Measurements from ENCODE around the gene MTR.

The MTR gene

DNA sequence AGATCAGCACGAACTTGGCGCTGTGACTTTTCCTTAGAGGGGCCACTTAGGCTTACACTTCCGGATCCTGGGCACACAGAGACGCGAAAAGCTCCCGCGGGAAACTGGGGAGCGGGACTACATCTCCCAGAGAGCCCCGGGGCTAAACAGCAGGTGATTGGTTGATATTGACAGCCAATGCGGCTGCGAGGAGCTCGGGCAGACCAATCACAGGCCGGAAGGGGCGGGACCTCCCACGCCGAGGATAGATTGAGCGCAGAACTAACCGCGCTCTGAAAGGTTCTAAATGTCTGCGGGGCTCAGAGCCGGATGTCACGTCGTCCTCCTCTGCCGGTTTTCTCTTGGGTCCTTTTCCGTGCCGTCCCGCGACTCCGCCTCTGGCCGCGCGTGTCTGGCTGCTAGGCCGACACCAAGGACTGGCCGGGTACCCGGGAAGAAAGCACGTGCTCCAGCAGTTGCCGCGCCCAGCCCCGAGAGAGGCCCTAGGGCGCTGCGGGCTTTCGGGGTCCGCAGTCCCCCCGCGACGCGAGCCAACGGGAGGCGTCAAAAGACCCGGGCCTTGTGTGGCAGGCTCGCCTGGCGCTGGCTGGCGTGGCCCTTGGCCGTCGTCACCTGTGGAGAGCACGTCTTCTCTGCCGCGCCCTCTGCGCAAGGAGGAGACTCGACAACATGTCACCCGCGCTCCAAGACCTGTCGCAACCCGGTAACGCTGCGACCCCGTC, at the start of gene MTR:
Gene MTR, plus strand, starts transcription at position 258 of the 722 bp plus-strand sequence. Its CDS starts 412 bp downstream, at position 670.
- DNase-seq, result peak; percentile 99

DNA sequence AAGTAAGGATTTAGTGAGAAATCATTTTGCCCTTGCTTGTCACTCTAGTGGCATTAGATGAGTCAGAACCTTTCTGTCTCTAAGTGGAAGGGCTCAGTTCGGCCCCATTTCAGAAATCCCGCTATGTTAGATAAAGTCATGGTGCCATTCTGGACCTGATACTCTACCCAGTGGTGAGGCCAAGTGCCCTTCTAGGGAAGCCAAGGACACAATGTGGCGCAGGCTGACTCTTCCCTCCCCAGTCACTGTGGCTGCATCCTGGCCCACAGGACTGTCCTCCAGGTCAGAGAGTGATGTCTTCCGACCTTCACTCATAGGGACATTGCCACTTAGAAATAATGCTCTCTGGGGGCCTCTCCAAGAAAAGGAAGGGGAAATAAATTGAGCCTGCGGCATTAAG, 48.3 kb upstream of the MTR start:
- no peak for DNase-seq

DNA sequence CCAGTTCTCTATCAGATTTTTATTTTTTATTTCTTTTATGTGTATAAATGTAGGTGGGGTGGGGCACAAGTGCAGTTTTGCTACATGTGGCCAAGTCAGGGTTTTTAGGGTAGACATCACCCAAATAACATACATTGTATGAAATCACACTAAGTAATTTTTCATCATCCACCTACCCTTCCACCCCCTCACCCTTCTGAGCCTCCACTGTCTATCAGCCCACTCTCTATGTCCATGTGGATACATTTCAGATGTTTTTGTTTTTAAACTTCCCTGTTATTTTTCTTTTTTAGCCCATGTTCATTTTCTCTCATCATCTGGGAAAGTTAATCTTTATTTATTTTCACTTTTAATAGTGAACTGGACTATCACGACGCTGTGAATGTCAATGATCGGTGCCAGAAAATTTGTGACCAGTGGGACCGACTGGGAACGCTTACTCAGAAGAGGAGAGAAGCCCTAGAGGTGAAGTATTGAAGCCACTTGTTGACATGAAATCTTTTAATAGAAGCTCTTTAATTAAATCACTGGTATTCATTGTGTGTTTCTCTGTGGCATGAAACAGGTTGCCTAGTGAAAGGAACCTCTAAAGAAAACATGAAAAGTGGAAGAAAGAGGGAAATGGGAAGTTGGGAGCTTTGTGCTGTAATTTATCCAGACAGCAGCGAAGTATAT, 47.6 kb upstream of the MTR start:
- DNase-seq, result no peak

DNA sequence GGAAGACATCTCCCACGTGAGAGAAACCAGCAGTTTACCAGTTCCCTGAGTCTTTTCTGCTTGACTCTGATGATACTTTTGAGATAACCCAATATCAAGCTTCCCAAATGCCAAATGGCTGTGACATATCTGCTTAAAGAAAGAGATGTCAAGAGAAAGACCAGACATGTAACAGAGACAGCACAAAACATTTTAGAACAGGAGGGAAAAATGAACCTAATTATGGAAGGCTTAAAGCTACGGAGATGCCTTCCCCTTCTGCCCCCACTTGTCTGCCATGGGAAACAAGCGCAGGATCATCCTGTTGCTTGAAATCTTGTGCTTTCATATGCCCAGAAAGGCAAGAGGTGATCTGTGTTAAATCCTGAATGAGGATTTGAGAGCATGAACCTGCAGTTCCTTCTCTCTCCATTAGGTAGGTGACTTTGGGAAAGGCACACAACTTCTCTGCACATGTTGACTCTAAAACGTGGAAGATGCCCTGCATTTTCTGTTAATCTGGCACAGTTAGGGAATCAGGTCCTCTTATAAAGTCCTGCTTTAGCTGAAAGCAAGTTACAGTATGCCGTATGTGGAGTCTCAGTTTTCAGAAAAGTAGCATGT, 46.7 kb upstream of the MTR start:
- DNase-seq, result no peak

DNA sequence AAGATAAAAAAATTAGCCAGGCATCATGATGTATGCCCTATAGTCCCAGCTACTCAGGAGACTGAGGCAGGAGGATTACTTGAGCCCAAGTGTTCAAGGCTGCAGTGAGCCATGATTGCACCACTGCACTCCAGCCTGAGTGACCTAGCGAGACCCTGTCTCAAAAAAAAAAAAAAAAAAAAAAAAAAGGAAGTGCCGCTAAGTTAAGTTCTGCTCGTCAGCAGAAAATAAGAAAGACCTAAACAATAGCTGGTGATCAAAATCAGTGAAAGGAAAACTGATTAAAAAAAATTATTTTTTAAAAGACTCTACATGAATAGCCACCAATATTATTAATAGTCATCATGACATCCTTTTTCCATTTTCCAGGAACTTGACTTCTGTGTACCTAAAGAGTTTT, 44.2 kb upstream of the MTR start:
- DNase-seq, result no peak

DNA sequence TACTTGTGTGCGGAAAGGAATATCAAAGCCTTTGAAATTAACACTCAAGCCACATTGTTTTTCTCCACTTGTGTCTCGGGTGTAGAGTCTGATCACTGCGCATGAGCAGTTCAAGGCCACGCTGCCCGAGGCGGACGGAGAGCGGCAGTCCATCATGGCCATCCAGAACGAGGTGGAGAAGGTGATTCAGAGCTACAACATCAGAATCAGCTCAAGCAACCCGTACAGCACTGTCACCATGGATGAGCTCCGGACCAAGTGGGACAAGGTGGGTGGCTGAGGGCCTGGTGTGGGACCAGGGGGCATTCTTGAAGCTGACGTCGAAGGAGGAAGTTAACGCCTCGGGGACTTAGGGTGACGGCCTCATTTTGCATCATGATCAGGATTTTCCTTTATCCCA, 43.7 kb upstream of the MTR start:
- no peak for DNase-seq

DNA sequence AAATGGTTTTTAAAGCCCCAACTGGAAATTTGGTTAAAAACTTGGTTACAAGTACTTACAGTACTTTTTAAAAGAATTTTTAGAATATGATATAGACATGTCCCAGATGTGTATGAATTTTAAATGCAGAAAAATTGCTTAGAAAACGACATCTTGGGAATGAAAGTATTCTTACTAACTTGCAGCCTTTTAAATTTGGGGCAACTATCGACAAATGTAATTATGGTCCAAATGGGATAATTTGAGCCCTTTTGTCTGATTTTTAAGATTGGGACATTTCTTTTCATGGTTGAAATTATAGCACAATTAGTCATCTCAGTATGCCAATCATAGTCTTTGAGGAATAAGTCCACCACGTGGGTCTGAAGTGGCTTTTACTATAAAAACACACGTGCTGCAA, 43.2 kb upstream of the MTR start:
- DNase-seq, result no peak

DNA sequence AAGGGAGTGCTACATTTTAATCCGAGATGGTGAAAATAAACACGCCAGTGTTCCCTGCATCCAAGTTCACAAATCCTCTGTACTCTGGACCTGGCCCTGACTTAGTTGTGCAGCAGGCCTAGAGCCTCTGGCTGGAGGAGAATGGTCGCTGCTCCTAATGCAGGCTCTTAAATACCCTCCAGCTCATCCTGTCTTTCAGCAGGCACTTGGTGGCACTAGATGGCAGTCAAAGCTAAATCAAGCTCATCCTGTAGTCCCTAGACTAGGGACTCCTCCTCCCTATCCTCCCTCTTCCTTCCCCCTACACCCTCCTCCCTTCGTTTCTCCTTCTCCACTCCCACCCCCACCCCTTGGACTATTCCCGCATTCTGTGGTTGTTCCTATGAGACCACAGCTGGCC, 41.6 kb upstream of the MTR start:
- DNase-seq, result peak; percentile 38

DNA sequence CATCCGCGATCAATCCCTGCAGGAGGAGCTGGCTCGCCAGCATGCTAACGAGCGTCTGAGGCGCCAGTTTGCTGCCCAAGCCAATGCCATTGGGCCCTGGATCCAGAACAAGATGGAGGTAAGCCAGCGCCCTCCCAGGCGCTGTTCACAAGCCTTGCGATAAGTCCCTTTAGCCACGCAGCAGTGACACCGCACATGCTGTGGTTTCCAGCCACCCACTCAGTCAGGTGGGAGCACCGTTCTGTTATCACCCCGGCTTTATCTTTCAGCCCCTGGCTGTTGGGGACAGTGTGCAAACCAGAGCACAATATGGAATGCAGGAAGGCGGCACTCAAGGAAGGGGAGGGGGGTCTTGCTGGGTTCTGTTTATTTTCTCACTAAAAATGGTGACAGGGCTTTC, 41.1 kb upstream of the MTR start:
- no peak for DNase-seq

DNA sequence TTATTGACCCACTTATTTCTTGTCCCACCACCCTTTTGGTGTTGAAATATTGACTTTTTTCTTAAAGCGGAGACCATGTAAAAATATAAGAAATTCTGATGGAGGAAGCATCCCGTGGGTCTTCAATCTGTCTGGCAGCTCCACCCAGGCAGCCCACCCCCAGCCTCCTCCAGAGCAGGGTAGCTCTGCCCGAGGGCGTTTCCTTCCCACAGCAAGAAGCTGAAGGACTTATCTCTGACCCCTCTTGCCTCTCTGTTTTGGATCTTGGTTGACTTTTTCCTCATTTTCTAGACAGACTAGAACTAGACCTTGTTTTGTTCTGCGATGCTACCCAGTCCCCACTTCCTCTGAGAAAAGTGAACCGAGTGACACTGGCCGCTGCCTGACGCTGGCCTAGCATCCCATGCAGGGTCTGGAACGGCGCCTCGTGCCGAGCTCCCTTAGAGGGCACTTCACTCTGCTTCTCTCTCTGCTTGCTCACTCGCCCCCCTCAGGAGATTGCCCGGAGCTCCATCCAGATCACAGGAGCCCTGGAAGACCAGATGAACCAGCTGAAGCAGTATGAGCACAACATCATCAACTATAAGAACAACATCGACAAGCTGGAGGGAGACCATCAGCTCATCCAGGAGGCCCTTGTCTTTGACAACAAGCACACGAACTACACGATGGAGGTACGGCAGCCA, 40.4 kb upstream of the MTR start:
- DNase-seq, result no peak

DNA sequence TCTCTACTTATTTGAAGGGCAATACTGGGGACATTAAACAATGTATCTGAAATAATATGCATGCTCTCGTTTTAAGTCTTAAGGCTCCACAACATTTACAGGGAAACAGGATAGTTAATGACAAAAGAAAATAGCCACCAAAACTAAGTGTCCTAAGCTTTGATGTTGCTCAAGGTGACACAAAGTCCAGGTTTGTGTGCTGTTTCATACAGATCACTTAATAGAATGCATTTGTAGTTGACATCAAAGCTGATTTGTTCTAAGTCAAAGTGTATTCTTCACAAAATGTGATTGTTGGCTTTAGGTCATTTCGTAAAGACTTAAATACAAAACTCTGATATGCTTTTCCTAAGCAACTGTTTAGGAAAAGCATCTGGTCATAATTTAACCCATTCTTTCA, 37.5 kb upstream of the MTR start:
- DNase-seq, result no peak

DNA sequence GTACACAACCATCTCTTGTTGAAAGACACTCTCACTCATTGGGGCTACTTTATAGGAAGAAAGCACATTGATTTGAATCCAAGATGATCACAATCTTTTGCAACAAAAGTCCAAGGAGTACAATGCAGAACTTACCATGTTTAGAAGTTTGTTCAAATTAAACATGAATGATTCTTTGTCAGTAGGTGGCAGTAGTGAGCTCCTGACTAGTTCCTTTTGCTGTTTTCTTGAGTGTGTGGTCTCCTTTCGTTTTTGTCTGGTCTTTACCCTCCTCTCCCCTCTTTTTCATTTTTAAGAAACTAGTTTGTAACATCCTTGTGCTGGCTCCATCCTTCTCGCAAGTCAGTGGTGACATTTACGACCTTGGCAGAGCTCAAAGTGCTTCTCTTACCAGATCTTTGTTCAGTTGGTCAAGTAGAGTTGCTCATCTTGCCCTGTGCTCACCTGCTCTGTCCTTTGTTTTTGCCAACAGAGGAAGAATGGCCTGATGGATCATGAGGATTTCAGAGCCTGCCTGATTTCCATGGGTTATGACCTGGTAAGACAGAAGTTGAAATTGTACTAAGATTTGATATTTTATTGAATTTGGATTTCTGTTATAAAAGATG, 35.7 kb upstream of the MTR start:
- peak; percentile 5 for DNase-seq

DNA sequence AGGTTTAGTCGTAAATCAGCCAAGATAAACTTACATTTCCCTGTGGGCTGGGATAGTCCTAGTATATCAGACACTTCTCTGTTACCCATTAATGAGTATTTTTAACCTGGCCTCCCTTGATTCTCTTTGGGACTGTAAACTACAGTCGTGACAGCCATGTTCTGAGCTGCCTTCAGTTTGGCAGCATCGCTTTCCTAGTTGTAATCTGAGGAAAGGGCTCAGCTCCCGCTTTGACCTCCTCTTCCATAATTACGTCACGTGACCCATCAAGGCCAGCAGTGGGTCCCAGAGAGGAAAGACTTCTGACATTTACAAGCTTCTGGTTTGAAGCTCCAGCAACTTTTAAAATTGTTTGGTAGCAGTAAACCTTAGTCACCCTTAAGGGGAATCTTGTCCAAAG, 34.6 kb upstream of the MTR start:
- DNase-seq, result no peak

DNA sequence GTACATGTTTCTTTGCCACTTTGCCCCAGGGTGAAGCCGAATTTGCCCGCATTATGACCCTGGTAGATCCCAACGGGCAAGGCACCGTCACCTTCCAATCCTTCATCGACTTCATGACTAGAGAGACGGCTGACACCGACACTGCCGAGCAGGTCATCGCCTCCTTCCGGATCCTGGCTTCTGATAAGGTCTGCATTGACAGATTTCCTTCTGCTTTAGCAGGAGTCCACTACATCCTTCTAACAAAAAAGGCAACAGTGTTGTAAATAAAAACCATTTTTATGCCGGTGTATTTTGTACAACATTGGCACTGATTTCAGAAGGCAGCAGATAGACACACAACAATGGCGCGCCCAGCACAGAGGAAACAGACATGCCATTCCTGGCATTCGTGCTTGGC, 34.1 kb upstream of the MTR start:
- DNase-seq, result no peak

DNA sequence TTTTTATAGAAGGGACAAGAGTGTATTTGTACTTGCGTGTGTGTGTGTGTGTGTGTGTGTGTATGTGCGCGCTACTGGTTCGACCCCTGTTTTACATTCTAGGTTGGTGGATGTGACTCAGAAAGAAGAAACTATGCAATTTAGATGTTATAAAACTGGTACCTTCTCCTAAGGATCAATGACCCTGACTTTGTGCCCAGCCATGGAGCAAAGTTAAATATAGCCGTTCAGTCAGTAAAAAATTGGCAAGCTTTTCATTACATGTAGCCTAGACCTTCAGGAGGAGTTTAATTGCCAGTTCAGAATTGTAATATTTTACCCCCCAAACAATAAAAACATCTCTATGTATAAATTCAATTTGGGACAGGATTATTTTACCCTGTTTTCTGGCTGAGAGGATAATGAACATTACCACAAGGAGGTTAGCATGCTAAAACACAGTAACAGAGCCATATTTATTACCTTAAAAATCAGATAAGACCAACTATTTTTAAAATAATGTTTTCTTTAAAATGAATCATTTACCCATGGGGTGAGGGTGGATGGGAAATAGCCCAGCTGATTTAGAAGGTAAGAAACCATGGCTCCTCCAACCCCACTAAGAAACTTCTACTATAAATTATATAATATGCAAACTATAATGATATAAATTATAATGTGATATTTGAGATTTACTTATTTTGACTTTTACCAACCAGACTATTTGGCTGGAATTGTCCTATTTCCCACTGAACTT, 33.5 kb upstream of the MTR start:
- no peak for DNase-seq

DNA sequence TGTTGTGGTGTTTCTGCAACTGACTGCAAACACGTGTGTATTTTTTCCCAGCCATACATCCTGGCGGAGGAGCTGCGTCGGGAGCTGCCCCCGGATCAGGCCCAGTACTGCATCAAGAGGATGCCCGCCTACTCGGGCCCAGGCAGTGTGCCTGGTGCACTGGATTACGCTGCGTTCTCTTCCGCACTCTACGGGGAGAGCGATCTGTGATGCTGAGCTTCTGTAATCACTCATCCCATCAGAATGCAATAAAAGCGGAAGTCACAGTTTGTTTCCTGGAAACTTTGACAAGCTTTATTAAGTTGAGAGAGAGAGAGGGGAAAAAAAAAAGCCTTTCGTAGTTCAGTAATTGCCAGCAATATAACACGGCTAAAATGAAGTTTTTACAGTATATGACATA, 32.7 kb upstream of the MTR start:
- no peak for DNase-seq

DNA sequence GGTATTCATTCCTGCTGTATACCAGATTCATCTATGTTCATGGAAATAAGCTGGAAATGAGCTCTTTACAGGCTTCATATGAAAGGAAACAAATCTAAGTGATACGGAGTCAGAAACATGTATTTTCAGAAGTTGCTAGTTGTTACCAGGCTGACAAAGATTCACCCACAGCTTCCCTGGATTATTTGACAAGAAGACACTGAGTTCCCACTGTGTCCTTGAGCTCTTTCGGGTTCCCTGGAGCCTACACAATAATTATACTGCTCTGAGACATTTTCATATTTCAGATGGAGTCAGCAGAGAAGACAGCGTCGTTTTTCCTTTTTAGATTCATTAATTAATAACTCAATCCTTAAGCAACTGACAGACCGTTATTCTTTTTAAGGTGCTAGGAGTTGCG, 29.3 kb upstream of the MTR start:
- DNase-seq, result no peak

DNA sequence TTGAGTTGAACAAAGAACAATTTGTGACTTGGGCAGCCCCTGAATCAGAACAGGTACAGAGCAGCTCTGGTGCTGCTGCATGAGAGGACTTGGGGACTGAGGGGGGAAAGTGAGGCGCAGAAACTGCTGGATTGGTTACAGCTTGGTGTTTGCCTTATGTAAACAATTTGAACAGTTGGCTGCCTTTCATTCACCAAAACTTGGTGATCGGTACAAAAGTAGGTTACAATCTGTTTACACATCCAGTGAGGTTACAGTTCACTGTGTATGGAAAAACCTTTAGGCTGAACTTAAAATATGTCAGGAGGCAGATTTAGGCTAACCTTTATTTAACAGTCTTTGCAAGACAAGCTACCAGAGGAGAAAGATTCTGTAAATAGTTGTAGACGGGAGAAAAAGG, 28.6 kb upstream of the MTR start:
- DNase-seq, result no peak

DNA sequence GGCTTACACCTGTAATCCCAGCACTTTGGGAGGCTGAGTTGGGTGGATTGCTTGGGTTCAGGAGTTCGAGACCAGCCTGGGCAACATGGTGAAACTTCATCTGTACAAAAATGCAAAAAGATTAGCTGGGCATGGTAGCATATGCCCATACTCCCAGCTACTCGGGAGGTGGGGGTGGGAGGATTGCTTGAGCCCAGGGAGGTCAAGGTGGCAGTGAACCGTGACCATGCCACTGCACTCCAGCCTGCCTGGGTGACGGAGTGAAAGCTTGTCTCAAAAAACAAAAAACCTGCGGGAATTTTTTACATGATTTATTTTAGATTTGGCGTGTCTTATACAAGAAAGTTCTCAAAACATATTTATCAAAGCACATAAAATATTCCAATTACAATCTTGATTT, 27.8 kb upstream of the MTR start:
- DNase-seq, result no peak

DNA sequence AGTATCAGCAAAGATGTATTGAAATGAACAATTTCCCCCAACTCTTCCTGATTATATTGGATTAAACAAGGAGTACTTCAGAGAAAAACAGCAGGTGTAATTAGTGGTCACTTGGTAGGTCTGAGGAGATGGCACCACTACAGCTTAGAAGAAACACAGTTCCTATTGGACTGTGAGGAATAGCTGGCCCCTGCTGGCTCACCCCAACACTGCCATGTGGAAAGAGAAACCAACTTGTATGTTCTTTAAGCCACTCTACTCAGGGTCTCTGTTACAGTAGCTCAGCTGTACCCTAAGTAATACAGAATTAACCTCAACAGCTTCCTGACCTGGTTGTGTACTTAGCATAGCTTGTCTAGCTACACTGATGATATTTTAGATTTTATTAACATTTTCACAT, 26.5 kb upstream of the MTR start:
- no peak for DNase-seq

DNA sequence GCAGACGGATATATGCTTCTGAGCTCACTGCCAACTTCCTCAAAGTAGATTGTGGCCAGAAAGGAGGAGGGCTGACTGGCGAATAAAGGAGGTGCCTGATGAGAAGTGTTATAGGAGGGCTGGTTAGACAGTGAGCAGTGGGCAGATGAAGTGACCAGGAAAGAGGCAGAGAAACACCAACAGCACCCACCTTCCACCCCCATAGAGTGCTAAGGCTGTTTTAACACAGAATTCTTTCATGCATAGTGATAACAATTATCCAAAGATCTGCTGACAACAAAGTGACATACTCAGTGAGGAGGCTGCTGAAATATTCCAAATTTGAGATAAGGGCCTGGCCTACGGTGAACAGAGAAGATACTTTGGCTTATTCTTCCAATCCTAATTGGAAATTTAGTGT, 21.2 kb upstream of the MTR start:
- DNase-seq, result no peak

DNA sequence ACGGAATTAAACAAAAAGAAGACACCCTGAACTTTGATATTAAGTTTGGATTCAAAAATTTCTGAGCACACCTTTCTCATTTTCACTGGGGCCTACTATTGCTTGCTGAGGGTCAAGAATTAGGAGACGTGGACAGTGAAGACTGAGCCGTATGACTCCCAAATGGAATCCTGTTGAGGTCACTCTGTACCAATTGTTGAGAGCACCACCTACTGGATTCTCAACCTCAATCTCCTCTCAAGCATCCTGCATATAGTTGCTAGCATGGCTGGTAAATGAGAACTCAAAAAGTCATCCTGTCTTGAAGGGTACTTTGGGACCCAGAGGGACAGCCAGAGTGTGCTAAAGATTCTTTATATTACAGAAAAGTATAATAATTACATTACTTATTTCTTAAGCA, 20.2 kb upstream of the MTR start:
- no peak for DNase-seq

DNA sequence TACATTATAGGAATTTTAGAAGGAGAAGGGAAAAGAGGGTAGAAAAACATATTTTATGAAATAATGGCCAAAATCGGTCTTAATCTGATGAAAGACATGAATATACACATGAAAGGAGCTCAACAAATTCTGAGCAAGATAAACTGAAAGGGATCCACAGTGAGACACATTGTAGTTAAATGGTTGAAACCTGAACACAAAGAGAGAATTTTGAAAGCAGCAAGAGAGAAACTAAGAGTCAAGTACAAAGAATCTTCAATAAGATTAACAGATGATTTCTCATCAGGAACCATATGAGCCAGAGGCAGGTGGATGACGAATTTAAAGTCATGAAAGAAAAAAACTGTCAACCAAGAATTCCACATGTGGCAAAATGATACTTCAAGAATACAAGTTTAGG, 15.8 kb upstream of the MTR start:
- DNase-seq, result no peak

Measured in COR-L47 (cell line).